HG03066 (cell line): ENCODE results near the gene TRRAP.

Experiments used
- ATAC-seq: cut with Tn5 transposase; IDR thresholded peaks from one replicate; pipeline ENCODE4 v1.9.1; 2021; ENCODE audit warnings: low read depth; ENCODE audit not compliant: unreplicated experiment

Gene TRRAP

GRCh38 chr7:98981701-98982100 is 103.4 kb downstream of the TRRAP start:
- ATAC-seq: no peak

GRCh38 chr7:98982686-98983085 is 104.4 kb downstream of the TRRAP start:
- no peak for ATAC-seq

GRCh38 chr7:98984126-98984525 is 105.8 kb downstream of the TRRAP start:
- no peak for ATAC-seq

GRCh38 chr7:98985406-98985805 is 107.1 kb downstream of the TRRAP start:
- ATAC-seq: no peak

- ATAC-seq: no peak
Measured at GRCh38 chr7:98985945-98986344, 107.6 kb downstream of the TRRAP start.

- ATAC-seq: no peak
Measured at GRCh38 chr7:98988641-98989040, 110.3 kb downstream of the TRRAP start.

- no peak for ATAC-seq
Measured at GRCh38 chr7:98990356-98990755, 112.0 kb downstream of the TRRAP start.

GRCh38 chr7:98991141-98991540 is 112.8 kb downstream of the TRRAP start:
- no peak for ATAC-seq

- no peak for ATAC-seq
Measured at GRCh38 chr7:98992076-98992475, 113.7 kb downstream of the TRRAP start.

GRCh38 chr7:98993024-98993897 is 114.9 kb downstream of the TRRAP start:
- no peak for ATAC-seq

GRCh38 chr7:98994046-98994944 is 116.0 kb downstream of the TRRAP start:
- no peak for ATAC-seq

- no peak for ATAC-seq
Measured at GRCh38 chr7:98995111-98995510, 116.8 kb downstream of the TRRAP start.

GRCh38 chr7:98995523-98996149 is 117.3 kb downstream of the TRRAP start:
- ATAC-seq: no peak

- ATAC-seq: no peak
Measured at GRCh38 chr7:98996150-98996552, 117.8 kb downstream of the TRRAP start.

- ATAC-seq: no peak
Measured at GRCh38 chr7:98997846-98998245, 119.5 kb downstream of the TRRAP start.

GRCh38 chr7:98998821-98999725 is 120.7 kb downstream of the TRRAP start:
- no peak for ATAC-seq

GRCh38 chr7:99000196-99000903 is 122.0 kb downstream of the TRRAP start:
- no peak for ATAC-seq

GRCh38 chr7:99000904-99001465 is 122.7 kb downstream of the TRRAP start:
- no peak for ATAC-seq
